ENCODE results near the gene FDXR.
A peak's percentile ranks its signal among the peaks of the same experiment; 100 is the strongest.

FDXR gene

GRCh38 chr17:74875977-74876593 lies 3.3 kb upstream of the FDXR start:
- no peak for DNase-seq (ENCODE audit: low read depth)
- H3K4me3 ChIP-seq (ENCODE audit: low read depth, low read length): no peak overlapping the region
- no peak for TF ChIP-seq MYC (IDR thresholded peaks at IDR 0.05; ENCODE audit: low read depth, low read length)
- TF ChIP-seq CTCF (IDR thresholded peaks at IDR 0.05; ENCODE audit: low read depth, low read length): no peak
- TF ChIP-seq MAX (IDR thresholded peaks at IDR 0.05; ENCODE audit: low read depth, low read length): no peak
- no peak for TF ChIP-seq POLR2A (IDR thresholded peaks at IDR 0.05; ENCODE audit: extremely low read depth, insufficient read length)

- DNase-seq (ENCODE audit: low read depth): no peak
- TF ChIP-seq MAX (IDR thresholded peaks at IDR 0.05; ENCODE audit: low read depth, low read length) (no peak), POLR2A (IDR thresholded peaks at IDR 0.05; ENCODE audit: extremely low read depth, insufficient read length) (no peak), CTCF (IDR thresholded peaks at IDR 0.05; ENCODE audit: low read depth, low read length) (no peak), MYC (IDR thresholded peaks at IDR 0.05; ENCODE audit: low read depth, low read length) (no peak)
- no peak overlapping the region for H3K4me3 ChIP-seq (ENCODE audit: low read depth, low read length)
Measured at GRCh38 chr17:74875155-74875976, 2.6 kb upstream of the FDXR start.

- H3K4me3 ChIP-seq (ENCODE audit: low read depth, low read length): no peak overlapping the region
- no peak for DNase-seq (ENCODE audit: low read depth)
- no peak for TF ChIP-seq MYC (IDR thresholded peaks at IDR 0.05; ENCODE audit: low read depth, low read length)
- no peak for TF ChIP-seq POLR2A (IDR thresholded peaks at IDR 0.05; ENCODE audit: extremely low read depth, insufficient read length)
- TF ChIP-seq MAX (IDR thresholded peaks at IDR 0.05; ENCODE audit: low read depth, low read length): no peak
- no peak for TF ChIP-seq CTCF (IDR thresholded peaks at IDR 0.05; ENCODE audit: low read depth, low read length)
Measured at GRCh38 chr17:74874615-74875037, 1.8 kb upstream of the FDXR start.

- TF ChIP-seq POLR2A (IDR thresholded peaks at IDR 0.05; ENCODE audit: extremely low read depth, insufficient read length) (no peak), CTCF (IDR thresholded peaks at IDR 0.05; ENCODE audit: low read depth, low read length) (no peak), MYC (IDR thresholded peaks at IDR 0.05; ENCODE audit: low read depth, low read length) (no peak), MAX (IDR thresholded peaks at IDR 0.05; ENCODE audit: low read depth, low read length) (no peak)
- peak overlapping the region; percentile 89 for H3K4me3 ChIP-seq (ENCODE audit: low read depth, low read length)
- DNase-seq (ENCODE audit: low read depth): peak; percentile 57
Measured at GRCh38 chr17:74873874-74874614, 1.2 kb upstream of the FDXR start.

GRCh38 chr17:74873037-74873873 lies 461 bp upstream of the FDXR start:
- peak; percentile 100 for DNase-seq (ENCODE audit: low read depth)
- peak overlapping the region; percentile 89 for H3K4me3 ChIP-seq (ENCODE audit: low read depth, low read length)
- TF ChIP-seq MAX (IDR thresholded peaks at IDR 0.05; ENCODE audit: low read depth, low read length) (peak; percentile 98), CTCF (IDR thresholded peaks at IDR 0.05; ENCODE audit: low read depth, low read length) (no peak), POLR2A (IDR thresholded peaks at IDR 0.05; ENCODE audit: extremely low read depth, insufficient read length) (peak; percentile 97), MYC (IDR thresholded peaks at IDR 0.05; ENCODE audit: low read depth, low read length) (peak; percentile 63)

Data from NB4 (cell line).